K562 (cell line): Measurements from ENCODE around the gene MRPL4. TPM values are rescaled to one million over a fixed set of nuclear protein-coding genes. Genes with fewer than 3 reads are reported as not detected.

Experiments used
- CBX2 ChIP-seq: fragments of 200-600 bp; sonication (generic); IDR thresholded peaks from one replicate; pipeline ENCODE4 v1.6.1; 2012; ENCODE audit warnings: mild to moderate bottlenecking, low read length, inconsistent platforms; ENCODE audit not compliant: insufficient read depth, poor library complexity, severe bottlenecking
- CREB3L1 ChIP-seq: fragments of 450-650 bp; IDR thresholded peaks from 2 replicates; pipeline ENCODE4 v1.6.1; 2014; ENCODE audit warnings: low read depth, mild to moderate bottlenecking, moderate library complexity, borderline replicate concordance
- CTCFL ChIP-seq: IDR thresholded peaks from 2 replicates; pipeline ENCODE4 v1.6.1; 2011; ENCODE audit warnings: borderline replicate concordance, low read depth, mild to moderate bottlenecking, moderate library complexity, low read length; ENCODE audit not compliant: insufficient read depth, poor library complexity, severe bottlenecking
- ILF3 ChIP-seq: fragments of 450-650 bp; IDR thresholded peaks from 2 replicates; pipeline ENCODE4 v1.6.1; 2018; ENCODE audit warnings: antibody characterized with exemption, mild to moderate bottlenecking, moderate library complexity, borderline replicate concordance
- POLR2A ChIP-seq: fragments of 450-650 bp; conservative IDR thresholded peaks from 2 replicates; pipeline ENCODE4 v1.6.1; 2016
- RBFOX2 ChIP-seq: fragments of 200-400 bp; formaldehyde crosslinking; IDR thresholded peaks from 2 replicates; pipeline ENCODE4 v1.6.1; 2017; ENCODE audit warnings: low read depth, mild to moderate bottlenecking, low read length, moderate library complexity
- RBM14 ChIP-seq: fragments of 200-400 bp; formaldehyde crosslinking; IDR thresholded peaks from 2 replicates; pipeline ENCODE4 v1.6.1; 2018; ENCODE audit warnings: low read depth, mild to moderate bottlenecking, low read length, moderate library complexity, borderline replicate concordance; ENCODE audit not compliant: insufficient read depth
- REST ChIP-seq, 2 experiments: fragments of 450-650 bp; formaldehyde crosslinking in 1 of 2; IDR thresholded peaks; 2 replicates each; pipeline versions ENCODE4 v1.4.0 to v1.6.1; 2014 to 2020; ENCODE audit warnings: mild to moderate bottlenecking in 2 of 2, borderline replicate concordance in 1 of 2, low read depth in 1 of 2
- ZC3H4 ChIP-seq: sonication (generic); formaldehyde crosslinking; IDR thresholded peaks from 2 replicates; pipeline ENCODE4 v1.9.0; 2021; ENCODE audit warnings: missing genetic modification reagents, borderline replicate concordance
- ZNF277 ChIP-seq: fragments of 250-450 bp; sonication (Bioruptor Pico); IDR thresholded peaks from 2 replicates; pipeline ENCODE4 v1.8.0; 2022; ENCODE audit warnings: inconsistent platforms, mild to moderate bottlenecking, moderate library complexity, borderline replicate concordance
- ZNF311 ChIP-seq: fragments of 250-450 bp; sonication (Bioruptor Pico); IDR thresholded peaks from 2 replicates; pipeline ENCODE4 v1.4.0; 2020; ENCODE audit warnings: mild to moderate bottlenecking, moderate library complexity
- ZNF561 ChIP-seq: fragments of 450-650 bp; formaldehyde crosslinking; conservative IDR thresholded peaks from 2 replicates; pipeline ENCODE4 v1.4.0; 2020; ENCODE audit warnings: mild to moderate bottlenecking, moderate library complexity
- polyA plus RNA-seq, 8 experiments: library from polyadenylated mRNA; depleted of rRNA in 4 of 8; stranded (reverse) in 5 of 8; unstranded in 3 of 8; fragments of >200 nt; fragmentation: Nextera tagmentation in 2 of 8; fragmentation: Illumina TruSeq in 1 of 8; extraction: Ambion mirVana in 2 of 8; extraction: Trizol in 1 of 8; gene quantifications; 2 replicates each; pipeline versions ENCODE4 v1.2.1 to v1.2.3, GENCODE V29; 2011 to 2014; ENCODE audit warnings: inconsistent platforms in 1 of 8, missing spikeins in 1 of 8
- total RNA-seq, 7 experiments: library from RNA; depleted of rRNA in 6 of 7; stranded (reverse); fragments of >200 nt in 6 of 7; fragmentation: Illumina TruSeq in 2 of 7; extraction: Trizol in 2 of 7; gene quantifications; 2 replicates each; pipeline versions ENCODE4 v1.2.1 to v1.2.3, GENCODE V29; 2011 to 2021; ENCODE audit warnings: low replicate concordance in 1 of 7

Gene MRPL4
- total and polyA plus RNA-seq, 9 of the 15 experiments (the other 6 are each of a cell fraction or from before 2014, with no cell fraction given) = 1.4 to 239 (median 64.9) TPM

GRCh38 chr19:10259162-10259905, 7.3 kb downstream of the MRPL4 start (continued):
- TF ChIP-seq REST (IDR thresholded peaks at IDR 0.05; ENCODE audit: borderline replicate concordance) (peak; percentile 44; the same call in 1 of the 2 replicates), REST (CRISPR knock-in tag; IDR thresholded peaks at IDR 0.05; ENCODE audit: low read depth) (no peak), RBM14 (no peak), RBFOX2 (peak; percentile 61; the same call in 1 of the 2 replicates), ZC3H4 (CRISPR knock-in tag) (no peak), CBX2 (no peak), POLR2A (peak; percentile 40; the same call in 1 of the 2 replicates), ILF3 (no peak), ZNF311 (CRISPR knock-in tag) (no peak), ZNF561 (no peak), ZNF277 (CRISPR knock-in tag) (no peak), CTCFL (peak; percentile 76), CREB3L1 (no peak)
